ENCODE measurements around the gene PLD3.
"Not testable (repeated sequence)": the region's sequence is repeated elsewhere in the genome, so short reads cannot be mapped to it uniquely, and the experiment has no call there.

The PLD3 gene

DNA sequence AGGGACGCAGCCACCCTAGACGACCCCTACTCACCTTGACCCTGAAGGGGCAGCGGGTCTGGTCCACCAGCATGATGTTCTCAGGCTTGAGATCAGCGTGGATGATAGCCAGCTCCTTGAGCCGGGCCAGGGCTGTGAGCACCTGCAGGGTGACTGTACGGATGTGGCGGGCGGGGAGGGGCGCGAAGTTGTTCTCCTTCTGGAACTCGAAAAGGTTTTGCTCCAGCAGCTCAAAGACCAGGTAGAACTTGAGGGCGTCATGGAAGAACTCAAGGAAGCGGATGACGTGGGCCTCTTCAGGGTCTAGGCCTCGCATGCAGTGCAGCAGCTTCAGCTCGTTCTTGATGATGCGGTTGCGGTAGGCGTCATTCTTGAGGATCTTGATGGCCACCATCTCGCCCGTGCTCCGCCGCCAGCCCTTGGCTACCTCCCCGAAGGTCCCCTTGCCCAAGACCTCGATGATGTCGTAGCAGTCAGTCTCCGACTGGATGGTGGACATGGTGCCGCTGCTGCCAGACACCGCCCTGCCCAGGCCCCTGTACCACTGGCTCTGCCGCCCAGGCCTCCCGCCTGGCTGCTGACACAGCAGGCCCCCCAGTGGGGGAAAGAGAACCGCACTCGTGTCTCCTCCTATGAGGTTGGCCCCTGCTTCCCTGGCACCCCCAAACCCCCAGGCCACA is 41.0 kb downstream of the PLD3 start:
- DNase-seq (ENCODE audit: low read depth in 3 of 3): no peak

DNA sequence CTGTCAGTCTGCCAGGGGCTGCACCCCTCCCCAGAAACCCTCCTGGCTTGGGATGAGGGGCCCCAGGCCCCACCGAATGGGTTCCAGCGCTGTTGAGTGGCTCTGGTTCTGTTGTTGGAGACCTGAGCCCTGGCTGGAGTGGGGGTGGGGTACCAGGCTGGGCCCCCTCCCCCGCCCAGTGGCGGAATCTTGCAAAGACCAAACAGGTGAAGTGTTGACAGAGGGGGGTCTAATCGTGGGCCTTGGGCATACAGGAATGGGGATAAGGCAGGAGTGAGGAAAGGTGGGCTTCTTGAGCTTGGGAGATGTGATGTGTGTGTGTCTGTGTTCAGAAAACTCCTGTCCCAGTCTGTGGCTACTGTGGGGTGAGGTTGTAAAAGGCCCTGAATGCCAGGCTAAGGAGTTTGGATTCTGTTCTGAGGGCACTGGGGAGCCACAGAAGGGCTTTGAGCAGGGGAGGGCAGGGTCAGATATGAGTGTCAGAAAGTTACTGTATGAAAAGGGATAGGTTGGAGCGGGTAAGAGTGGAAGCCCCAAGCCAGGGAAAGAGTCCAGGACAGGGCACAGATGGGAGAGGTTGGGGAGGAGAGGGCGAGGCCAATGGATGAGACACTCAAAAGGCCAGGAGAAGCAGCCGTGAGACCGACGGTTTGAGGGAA is 41.7 kb downstream of the PLD3 start, which contains the start of gene HIPK4:
Gene HIPK4, minus strand, starts transcription at position 98 of the 659 bp plus-strand sequence. CDS start 279 bp downstream, outside the sequence.
- DNase-seq (ENCODE audit: low read depth in 3 of 3): no peak

GRCh38 chr19:40392123-40392522 is 43.6 kb downstream of the PLD3 start:
- no peak for DNase-seq (ENCODE audit: low read depth in 3 of 3)

DNA sequence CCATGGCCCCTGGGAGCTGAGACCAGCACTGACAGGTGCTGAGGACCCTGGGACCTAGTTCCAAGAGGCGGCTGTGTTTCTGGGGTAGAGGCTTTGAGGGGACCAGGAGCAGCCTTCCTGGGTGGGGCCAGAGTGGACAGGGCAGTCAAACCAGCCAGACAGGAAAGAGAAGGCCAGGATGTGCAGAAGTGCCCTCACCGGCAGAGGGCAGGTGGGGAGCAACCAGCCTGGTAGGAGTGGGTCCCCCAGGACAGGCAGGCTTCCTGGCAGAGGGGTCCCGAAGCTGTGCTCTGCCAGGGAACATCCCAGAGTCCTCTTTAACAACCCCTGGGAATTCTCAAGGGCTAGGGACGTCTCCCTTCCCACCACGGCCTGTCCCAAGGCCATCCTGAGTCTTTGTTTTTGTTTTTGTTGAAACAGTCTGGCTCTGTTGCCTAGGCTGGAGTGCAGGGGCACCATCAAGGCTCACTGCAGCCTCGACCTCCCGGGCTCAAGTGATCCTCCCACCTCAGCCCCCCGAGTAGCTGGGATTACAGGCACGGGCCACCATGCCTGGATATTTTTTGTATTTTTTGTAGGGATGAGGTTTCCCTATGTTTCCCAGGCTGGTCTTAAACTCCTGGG is 44.5 kb downstream of the PLD3 start:
- no peak for DNase-seq (ENCODE audit: low read depth in 3 of 3)

DNA sequence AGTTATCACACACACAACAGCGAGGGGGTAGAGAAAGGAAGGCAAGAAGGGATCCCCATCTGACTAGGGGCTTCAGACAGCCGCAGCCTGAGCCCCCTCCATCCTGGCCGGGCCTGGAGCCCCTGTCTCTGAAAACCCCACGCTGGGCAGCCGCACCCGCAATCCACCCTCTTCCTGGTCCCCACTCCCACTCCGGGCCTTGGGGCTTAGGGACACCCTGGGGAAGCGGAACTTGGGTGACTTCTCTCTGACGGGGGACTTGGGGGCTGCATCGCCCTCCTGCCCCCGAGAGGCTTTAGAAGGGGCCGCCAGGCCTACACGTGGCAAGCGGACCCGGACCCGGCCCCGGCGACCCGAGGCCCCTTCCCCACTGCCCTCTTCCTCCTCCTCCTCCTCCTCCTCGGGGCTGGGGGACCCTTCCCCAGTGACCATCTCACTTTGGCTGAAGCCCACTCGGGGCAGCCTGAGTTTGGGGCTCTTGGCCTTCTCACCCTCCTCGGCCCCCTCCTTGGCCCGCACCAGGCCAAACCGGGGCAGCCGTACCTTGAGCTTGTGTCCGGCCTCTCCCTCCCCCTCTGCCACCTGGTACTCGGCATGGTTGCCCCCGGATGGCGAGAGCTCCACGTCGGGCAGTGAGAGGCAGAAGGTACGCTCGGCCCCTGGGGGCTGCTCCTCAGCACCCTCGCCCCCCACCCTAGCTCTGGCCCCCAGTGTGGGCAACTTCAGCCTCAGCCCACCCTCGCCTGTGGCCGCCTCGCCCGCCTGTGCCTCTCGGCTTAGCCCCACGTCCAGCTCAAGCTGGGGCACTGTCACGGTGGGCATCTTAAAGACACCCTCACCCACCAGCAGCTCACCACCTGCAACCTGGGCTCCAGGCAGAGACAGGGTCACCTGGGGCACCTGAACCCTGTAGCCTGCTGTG is 45.7 kb downstream of the PLD3 start:
- no peak for DNase-seq (ENCODE audit: low read depth in 3 of 3)

DNA sequence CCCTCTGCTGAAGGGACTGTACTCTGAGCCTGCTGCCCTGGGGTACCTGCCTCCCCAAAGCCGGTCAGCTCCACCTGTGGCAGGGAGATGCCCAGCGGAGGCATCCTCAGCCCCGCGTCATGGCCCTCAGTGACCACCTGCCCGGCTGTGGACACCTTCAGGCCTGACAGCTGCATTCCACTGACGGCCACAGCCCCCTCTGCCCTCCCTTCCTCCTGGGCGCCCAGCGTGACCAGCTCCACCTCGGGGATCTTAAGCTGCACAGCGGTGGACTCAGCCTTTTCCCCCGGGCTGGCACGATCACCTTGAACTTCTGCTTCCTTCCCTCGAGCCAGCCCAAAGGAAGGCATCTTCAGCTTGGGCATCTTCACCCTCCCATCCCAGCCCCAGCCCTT is 46.3 kb downstream of the PLD3 start:
- DNase-seq (ENCODE audit: low read depth in 3 of 3): no peak

- no peak for DNase-seq (ENCODE audit: low read depth in 3 of 3)
These were observed 47.5 kb downstream of the PLD3 start for GRCh38 chr19:40395956-40396355.

GRCh38 chr19:40396886-40397567 is 48.5 kb downstream of the PLD3 start:
- no peak for DNase-seq (ENCODE audit: low read depth in 3 of 3)

- no peak for DNase-seq (ENCODE audit: low read depth in 3 of 3)
These were observed 49.0 kb downstream of the PLD3 start for GRCh38 chr19:40397568-40397906.

GRCh38 chr19:40398417-40399131 is 50.1 kb downstream of the PLD3 start:
- peak; percentile 27 to 62 (median 44) for DNase-seq (ENCODE audit: low read depth in 3 of 3)

DNA sequence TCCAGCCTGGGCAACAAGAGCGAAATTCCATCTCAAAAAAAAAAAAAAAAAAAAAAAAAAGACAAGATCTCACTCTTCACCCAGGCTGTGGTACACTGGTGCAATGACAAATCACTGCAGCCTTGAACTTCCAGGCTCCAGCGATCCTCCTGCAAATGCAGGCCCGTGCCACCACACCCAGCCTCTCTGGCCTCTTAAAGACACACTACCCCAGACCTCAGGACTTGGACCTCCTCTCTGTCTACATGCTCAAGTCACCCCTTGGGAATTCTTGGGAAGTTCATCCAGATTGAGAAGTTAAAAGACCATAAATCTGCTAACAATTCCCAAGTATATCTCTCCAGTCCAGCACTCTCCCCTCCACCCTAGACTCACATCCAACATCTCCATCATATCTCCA is 52.1 kb downstream of the PLD3 start:
- no peak for DNase-seq (ENCODE audit: low read depth in 3 of 3)

- peak; percentile 50 to 64 (median 61) for DNase-seq (ENCODE audit: low read depth in 3 of 3)
These were observed 54.9 kb downstream of the PLD3 start for GRCh38 chr19:40403262-40403984.

- DNase-seq (ENCODE audit: low read depth in 3 of 3): no peak
These were observed 59.5 kb downstream of the PLD3 start for GRCh38 chr19:40407714-40408597.

- DNase-seq (ENCODE audit: low read depth in 3 of 3): not testable (repeated sequence)
These were observed 60.1 kb downstream of the PLD3 start for GRCh38 chr19:40408598-40408925.

- DNase-seq (ENCODE audit: low read depth in 3 of 3): no peak
These were observed 61.5 kb downstream of the PLD3 start for GRCh38 chr19:40410030-40410389.

- no peak for DNase-seq (ENCODE audit: low read depth in 3 of 3)
These were observed 62.8 kb downstream of the PLD3 start for GRCh38 chr19:40411125-40411842.

DNA sequence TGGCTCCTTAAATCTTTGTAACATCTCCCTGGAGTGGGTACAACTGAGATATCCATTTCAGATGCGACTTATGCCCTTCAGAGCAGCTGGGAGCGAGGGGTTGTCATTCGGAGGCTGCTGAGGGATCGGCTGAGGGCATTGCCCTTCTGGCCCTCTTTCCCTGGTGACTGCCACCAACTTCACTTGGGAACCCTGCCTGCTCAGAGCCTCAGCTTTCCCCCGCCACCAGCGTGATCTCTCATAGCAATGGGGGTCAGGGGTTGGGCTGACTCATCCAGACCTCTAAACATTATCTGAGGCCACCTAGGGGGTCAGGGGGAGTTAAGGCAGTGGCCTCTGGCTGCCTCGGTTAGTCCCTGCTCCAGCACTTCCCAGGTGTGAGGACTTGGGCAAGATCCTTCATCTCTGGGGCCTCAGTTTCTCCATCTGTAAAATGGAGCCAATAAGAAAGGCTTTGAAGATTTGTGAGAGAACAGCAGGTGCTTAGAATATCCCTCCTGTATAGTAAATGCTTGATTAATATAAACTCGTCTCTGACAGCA is 63.5 kb downstream of the PLD3 start:
- no peak for DNase-seq (ENCODE audit: low read depth in 3 of 3)

- DNase-seq (ENCODE audit: low read depth in 3 of 3): no peak
These were observed 64.4 kb downstream of the PLD3 start for GRCh38 chr19:40412866-40413265.
